Smooth muscle cell (in vitro differentiated cells): ENCODE data around the gene PLXNA1. TPM values are rescaled to one million over a fixed set of nuclear protein-coding genes. Genes with fewer than 3 reads are reported as not detected.

Source experiments
- DNase-seq: peaks from one replicate; lab custom pipeline; 2025; ENCODE audit not compliant: unreplicated experiment; lab: John Stamatoyannopoulos, UW
- H2AFZ ChIP-seq: fragments of 200-600 bp; sonication (generic); 2 replicates; pipeline ENCODE4 v1.6.0; 2016; ENCODE audit warnings: antibody characterized with exemption, low read depth, mild to moderate bottlenecking
- H3F3A ChIP-seq: fragments of 200-600 bp; sonication (generic); 2 replicates; pipeline ENCODE4 v1.6.0; 2017; ENCODE audit warnings: antibody characterized with exemption, low read depth
- H3K27ac ChIP-seq: fragments of 200-600 bp; sonication (generic); 2 replicates; pipeline ENCODE4 v1.5.1; 2016; ENCODE audit warnings: low read depth, mild to moderate bottlenecking
- H3K27me3 ChIP-seq: fragments of 200-600 bp; sonication (generic); 2 replicates; pipeline ENCODE4 v1.6.1; 2016; ENCODE audit warnings: low read depth, mild to moderate bottlenecking
- H3K36me3 ChIP-seq: fragments of 200-600 bp; sonication (generic); 2 replicates; pipeline ENCODE4 v1.5.1; 2016; ENCODE audit warnings: low read depth
- H3K4me1 ChIP-seq: fragments of 200-600 bp; sonication (generic); 2 replicates; pipeline ENCODE4 v1.5.1; 2016; ENCODE audit warnings: low read depth
- H3K4me2 ChIP-seq: fragments of 200-600 bp; sonication (generic); 2 replicates; pipeline ENCODE4 v1.6.0; 2016; ENCODE audit warnings: mild to moderate bottlenecking
- H3K4me3 ChIP-seq: fragments of 200-600 bp; sonication (generic); 2 replicates; pipeline ENCODE4 v1.5.1; 2016; ENCODE audit warnings: mild to moderate bottlenecking
- H3K79me2 ChIP-seq: fragments of 200-600 bp; sonication (generic); 2 replicates; pipeline ENCODE4 v1.6.0; 2016; ENCODE audit warnings: low read depth, mild to moderate bottlenecking
- H3K9ac ChIP-seq: fragments of 200-600 bp; sonication (generic); 2 replicates; pipeline ENCODE4 v1.6.0; 2016; ENCODE audit warnings: low read depth
- H3K9me3 ChIP-seq: fragments of 200-600 bp; sonication (generic); replicated peaks from 2 replicates; pipeline ENCODE4 v1.5.1; 2016; ENCODE audit warnings: low read depth
- H4K20me1 ChIP-seq: fragments of 200-600 bp; sonication (generic); 2 replicates; pipeline ENCODE4 v1.6.0; 2016; ENCODE audit warnings: low read depth
- CTCF ChIP-seq: fragments of 200-600 bp; sonication (generic); IDR thresholded peaks from 2 replicates; pipeline ENCODE4 v1.5.1; 2017; ENCODE audit warnings: borderline replicate concordance, mild to moderate bottlenecking, antibody characterized with exemption; ENCODE audit not compliant: insufficient read depth, poor library complexity, severe bottlenecking
- WGBS: methylation state at CpG from one replicate; pipeline ENCODE4 v1.1.7; 2016; ENCODE audit warnings: low lambda C conversion rate; 5-methylcytosine and 5-hydroxymethylcytosine counted together
- polyA plus RNA-seq: library from polyadenylated mRNA; unstranded; fragments of >200 nt; fragmentation: Nextera tagmentation; extraction: Ambion mirVana; gene quantifications from 2 replicates; pipeline ENCODE4 v1.2.1, GENCODE V29; 2016
- total RNA-seq: library from RNA; depleted of rRNA; stranded (reverse); fragments of >200 nt; gene quantifications from 2 replicates; pipeline ENCODE4 v1.2.3, GENCODE V29; 2014

PLXNA1 gene
- total and polyA plus RNA-seq, 2 experiments from 2014 or later = 37.9 to 50.8 TPM

- 91% methylated on average over 9 of the region's 9 CpGs for WGBS
Observed at GRCh38 chr3:126965526-126966080, 17.3 kb upstream of the PLXNA1 start.

GRCh38 chr3:126967386-126967785, 15.5 kb upstream of the PLXNA1 start:
- Histone ChIP-seq H3F3A (no peaks in the 10 kb centered on the region), H3K9me3 (no peaks in the 10 kb centered on the region), H3K4me3 (no peak overlapping the region), H3K9ac (no peak overlapping the region), H3K27ac (no peak overlapping the region), H3K4me1 (peaks cover 14% of the 10 kb centered on the region), H3K79me2 (no peaks in the 10 kb centered on the region), H3K36me3 (no peaks in the 10 kb centered on the region), H3K4me2 (no peak overlapping the region), H4K20me1 (no peaks in the 10 kb centered on the region), H3K27me3 (no peaks in the 10 kb centered on the region), H2AFZ (no peak overlapping the region)
- no peak for DNase-seq
- no peak for TF ChIP-seq CTCF
- WGBS = 84% methylated on average over 10 of the region's 10 CpGs

More at GRCh38 chr3:126965526-126966080, 17.3 kb upstream of the PLXNA1 start:
- DNase-seq = no peak
- Histone ChIP-seq H3K9ac (no peak overlapping the region), H3K36me3 (no peaks in the 10 kb centered on the region), H3K4me2 (no peak overlapping the region), H2AFZ (no peak overlapping the region), H3F3A (no peaks in the 10 kb centered on the region), H4K20me1 (no peaks in the 10 kb centered on the region), H3K4me3 (no peak overlapping the region), H3K27me3 (no peaks in the 10 kb centered on the region), H3K79me2 (no peaks in the 10 kb centered on the region), H3K4me1 (peaks cover 11% of the 10 kb centered on the region), H3K27ac (no peak overlapping the region), H3K9me3 (no peaks in the 10 kb centered on the region)
- no peak for TF ChIP-seq CTCF

GRCh38 chr3:126968391-126969390, 14.2 kb upstream of the PLXNA1 start:
- WGBS = 86% methylated on average over 20 of the region's 20 CpGs
- peak overlapping the region; percentile 44 for H3K27ac ChIP-seq
- H4K20me1 ChIP-seq = no peaks in the 10 kb centered on the region
- H3K4me2 ChIP-seq = peak overlapping the region; percentile 69
- no peak overlapping the region for H3K4me3 ChIP-seq
- DNase-seq = no peak
- peaks cover 14% of the 10 kb centered on the region for H3K4me1 ChIP-seq
- no peak overlapping the region for H3K9ac ChIP-seq
- no peaks in the 10 kb centered on the region for H3F3A ChIP-seq
- TF ChIP-seq CTCF = no peak
- H3K9me3 ChIP-seq = no peaks in the 10 kb centered on the region
- no peak overlapping the region for H2AFZ ChIP-seq
- H3K27me3 ChIP-seq = no peaks in the 10 kb centered on the region
- no peaks in the 10 kb centered on the region for H3K79me2 ChIP-seq
- no peaks in the 10 kb centered on the region for H3K36me3 ChIP-seq
